GM18499 (cell line): ENCODE measurements around the gene DOCK4.
A peak's percentile ranks its signal among the peaks of the same experiment; 100 is the strongest.
"Not testable (repeated sequence)": the region's sequence is repeated elsewhere in the genome, so short reads cannot be mapped to it uniquely, and the experiment has no call there.

Experiments
- ATAC-seq: cut with Tn5 transposase; IDR thresholded peaks from one replicate; pipeline ENCODE4 v1.9.1; 2021; ENCODE audit warnings: moderate number of reproducible peaks; ENCODE audit not compliant: insufficient read depth, unreplicated experiment

The DOCK4 gene, protein sequence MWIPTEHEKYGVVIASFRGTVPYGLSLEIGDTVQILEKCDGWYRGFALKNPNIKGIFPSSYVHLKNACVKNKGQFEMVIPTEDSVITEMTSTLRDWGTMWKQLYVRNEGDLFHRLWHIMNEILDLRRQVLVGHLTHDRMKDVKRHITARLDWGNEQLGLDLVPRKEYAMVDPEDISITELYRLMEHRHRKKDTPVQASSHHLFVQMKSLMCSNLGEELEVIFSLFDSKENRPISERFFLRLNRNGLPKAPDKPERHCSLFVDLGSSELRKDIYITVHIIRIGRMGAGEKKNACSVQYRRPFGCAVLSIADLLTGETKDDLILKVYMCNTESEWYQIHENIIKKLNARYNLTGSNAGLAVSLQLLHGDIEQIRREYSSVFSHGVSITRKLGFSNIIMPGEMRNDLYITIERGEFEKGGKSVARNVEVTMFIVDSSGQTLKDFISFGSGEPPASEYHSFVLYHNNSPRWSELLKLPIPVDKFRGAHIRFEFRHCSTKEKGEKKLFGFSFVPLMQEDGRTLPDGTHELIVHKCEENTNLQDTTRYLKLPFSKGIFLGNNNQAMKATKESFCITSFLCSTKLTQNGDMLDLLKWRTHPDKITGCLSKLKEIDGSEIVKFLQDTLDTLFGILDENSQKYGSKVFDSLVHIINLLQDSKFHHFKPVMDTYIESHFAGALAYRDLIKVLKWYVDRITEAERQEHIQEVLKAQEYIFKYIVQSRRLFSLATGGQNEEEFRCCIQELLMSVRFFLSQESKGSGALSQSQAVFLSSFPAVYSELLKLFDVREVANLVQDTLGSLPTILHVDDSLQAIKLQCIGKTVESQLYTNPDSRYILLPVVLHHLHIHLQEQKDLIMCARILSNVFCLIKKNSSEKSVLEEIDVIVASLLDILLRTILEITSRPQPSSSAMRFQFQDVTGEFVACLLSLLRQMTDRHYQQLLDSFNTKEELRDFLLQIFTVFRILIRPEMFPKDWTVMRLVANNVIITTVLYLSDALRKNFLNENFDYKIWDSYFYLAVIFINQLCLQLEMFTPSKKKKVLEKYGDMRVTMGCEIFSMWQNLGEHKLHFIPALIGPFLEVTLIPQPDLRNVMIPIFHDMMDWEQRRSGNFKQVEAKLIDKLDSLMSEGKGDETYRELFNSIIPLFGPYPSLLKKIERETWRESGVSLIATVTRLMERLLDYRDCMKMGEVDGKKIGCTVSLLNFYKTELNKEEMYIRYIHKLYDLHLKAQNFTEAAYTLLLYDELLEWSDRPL (N-terminal part only)

GRCh38 chr7:112206238-112206990 is at the start of gene DOCK4, which contains the start of gene ZNF277:
Gene DOCK4, minus strand, starts transcription at chr7:112206399. Its CDS starts 261 bp downstream, at chr7:112206138.
Gene ZNF277, plus strand, starts transcription at chr7:112206695. Its CDS starts 22 bp downstream, at chr7:112206717.
- ATAC-seq: peak; percentile 93

GRCh38 chr7:112255388-112255720 is 49.2 kb upstream of the DOCK4 start:
- no peak for ATAC-seq

DNA sequence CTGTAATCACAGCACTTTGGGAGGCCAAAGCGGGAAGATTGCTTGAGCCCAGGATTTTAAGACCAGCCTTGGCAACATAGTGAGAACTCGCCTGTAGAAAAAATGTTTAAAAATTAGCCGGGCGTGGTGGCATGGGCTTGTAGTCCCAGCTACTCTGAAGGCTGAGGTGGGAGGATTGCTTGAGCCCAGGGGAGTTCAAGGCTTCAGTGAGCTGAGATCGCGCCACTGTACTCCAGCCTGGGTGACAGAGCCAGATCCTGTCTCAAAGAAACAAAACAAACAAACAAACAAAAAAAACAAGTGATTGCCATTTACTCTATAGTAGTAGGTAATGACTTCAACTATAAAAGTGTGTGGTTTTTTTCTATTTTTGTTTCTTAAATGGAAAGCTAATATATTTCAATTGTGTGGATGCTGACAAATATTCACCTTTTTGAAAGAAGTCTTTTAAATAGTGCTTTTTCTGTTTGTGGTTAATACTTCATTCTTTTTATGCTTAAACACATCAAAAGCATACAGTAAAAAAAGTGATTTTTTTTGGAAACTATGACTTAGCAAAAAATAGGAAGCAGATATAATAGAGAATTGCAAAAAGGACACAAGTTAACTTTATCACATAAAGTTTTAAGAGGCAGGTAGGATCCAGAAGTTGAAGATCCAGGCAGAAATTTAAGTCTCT is 48.6 kb upstream of the DOCK4 start:
- ATAC-seq: no peak

DNA sequence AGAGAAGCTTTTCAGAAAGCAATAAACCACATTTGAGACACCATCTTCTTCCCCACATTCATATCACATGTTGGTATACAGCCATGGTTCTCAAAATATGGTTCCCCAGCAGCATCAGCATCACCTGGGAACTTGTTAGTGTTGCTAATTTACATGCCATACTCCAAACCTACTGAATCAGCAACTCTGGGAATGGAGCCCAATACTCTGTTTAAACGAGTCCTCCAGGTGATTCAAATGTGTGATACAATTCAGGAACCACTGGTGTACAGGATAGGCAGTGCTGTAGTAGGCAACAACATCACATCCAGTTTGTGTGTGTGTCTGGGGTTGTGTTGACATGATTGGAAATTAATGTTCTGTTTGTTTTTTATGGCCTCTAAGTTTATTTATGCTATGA is 48.0 kb upstream of the DOCK4 start:
- no peak for ATAC-seq

DNA sequence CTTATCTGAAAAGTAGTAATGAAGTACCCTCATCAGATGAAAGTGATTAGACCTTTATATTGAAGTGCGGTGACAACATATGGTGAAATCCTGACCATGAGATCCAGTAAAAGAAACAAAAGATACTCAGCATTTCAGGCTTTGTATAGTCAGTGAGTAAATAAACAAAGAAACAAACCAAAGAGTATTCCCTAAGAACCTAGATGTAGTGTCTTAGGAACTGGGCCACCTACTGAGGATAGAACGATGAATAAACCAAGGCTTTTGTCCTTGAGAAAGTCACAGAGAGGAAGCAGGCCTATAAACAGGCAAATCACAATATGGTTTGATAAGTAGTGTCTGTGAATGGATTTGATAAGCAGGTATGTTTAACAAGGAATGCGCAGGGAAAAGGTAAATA is 46.5 kb upstream of the DOCK4 start:
- no peak for ATAC-seq

DNA sequence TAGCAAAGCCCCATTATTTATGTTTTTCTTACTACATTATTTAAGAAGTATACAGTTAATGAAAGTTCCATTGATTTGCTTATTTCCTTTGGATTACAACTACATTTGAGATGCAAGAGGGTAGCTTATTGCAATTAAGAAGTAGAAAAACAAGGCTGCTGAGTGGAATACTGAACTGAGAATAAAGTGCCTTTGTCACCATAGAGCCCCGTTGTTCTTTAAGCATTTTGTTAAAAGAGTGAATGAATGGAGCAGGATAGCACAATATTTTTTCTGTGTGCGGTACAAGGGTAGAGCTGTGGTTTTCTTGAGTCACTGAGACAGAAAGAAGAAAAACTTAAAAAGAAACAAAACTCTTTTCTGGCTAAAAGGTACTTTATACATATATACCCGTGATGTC is 45.9 kb upstream of the DOCK4 start:
- ATAC-seq: no peak

DNA sequence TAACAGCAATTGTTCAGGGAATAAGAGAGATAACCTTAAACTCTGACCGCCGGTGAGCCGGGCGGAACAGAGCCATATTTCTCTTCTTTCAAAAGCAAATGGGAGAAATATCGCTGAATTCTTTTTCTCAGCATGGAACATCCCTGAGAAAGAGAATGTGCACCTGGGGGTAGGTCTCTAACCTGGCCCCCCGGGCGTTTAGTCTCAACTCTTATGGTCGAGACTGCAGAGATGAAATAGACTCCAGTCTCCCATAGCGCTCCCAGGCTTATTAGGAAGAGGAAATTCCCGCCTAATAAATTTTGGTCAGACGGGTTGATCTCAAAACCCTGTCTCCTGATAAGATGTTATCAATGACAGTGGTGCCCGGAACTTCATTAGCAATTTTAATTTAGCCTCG is 43.8 kb upstream of the DOCK4 start:
- not testable (repeated sequence) for ATAC-seq

GRCh38 chr7:112248598-112248997 is 42.4 kb upstream of the DOCK4 start:
- no peak for ATAC-seq

DNA sequence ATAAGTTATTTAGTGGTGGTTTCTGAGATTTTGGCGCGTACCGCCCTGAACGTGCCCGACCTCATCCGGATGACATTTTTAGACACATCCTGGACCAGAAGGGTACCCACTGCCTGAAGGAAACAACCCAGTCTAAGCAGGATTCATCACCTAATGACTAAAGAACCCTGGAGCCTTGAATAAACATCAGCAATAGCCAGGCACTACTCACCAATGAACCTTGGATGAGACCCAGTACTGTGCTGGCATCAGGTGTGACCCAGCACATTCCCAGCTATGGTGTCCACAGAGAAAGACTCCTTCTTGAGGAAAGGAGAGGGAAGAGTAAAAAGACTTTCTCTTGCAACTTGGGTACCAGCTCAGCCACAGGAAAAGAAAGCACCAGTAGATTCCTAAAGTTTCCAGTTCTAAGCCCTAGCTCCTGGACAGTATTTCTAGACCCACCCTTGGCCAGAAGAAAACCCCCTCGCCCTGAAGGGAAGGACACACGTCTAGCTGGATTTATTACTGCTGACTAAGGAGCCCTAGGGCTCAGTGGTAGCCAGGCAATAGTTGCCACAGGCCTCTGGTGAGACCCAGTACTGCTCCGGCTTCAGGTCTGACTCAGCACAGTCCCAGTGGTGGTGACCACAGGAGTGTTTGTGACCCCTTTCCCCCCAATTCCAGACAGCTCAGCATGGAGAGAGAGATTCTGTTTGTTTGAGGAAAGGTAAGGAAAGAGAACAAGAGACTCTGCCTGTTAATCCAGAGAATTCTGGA is 32.8 kb upstream of the DOCK4 start:
- ATAC-seq: no peak

GRCh38 chr7:112238330-112238729 is 32.1 kb upstream of the DOCK4 start:
- ATAC-seq: no peak

GRCh38 chr7:112236597-112236996 is 30.4 kb upstream of the DOCK4 start:
- ATAC-seq: no peak

GRCh38 chr7:112234147-112234546 is 27.9 kb upstream of the DOCK4 start:
- no peak for ATAC-seq

DNA sequence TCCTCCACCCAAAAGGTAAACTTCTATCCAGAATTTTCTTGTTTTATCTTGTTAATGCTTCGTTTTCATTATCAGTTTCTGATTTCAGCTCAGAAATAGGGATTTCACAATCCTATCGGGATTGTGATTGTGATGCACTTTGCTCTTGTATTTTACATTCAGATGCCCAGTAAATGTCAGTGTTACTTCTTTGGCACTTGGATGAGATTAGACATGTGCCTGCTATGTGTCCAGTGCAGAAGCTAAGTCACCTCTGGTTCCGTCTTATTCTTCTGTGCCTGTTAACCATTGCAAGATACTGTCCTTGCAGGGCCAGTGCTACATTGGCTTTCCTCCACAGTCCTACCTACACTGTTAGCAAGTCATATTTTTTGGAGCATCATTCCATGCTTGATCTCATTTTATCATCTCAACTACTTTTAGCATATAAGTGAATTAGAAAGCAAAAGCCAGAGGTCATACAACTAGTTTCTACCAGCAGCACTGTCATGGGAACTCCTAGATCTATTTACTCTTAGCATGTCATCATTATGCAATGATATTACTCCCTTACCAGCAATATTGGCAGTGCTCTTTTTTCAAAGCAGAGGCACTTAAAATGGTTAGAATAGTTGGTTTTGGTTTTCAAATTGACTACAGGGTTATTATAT is 27.0 kb upstream of the DOCK4 start:
- no peak for ATAC-seq

DNA sequence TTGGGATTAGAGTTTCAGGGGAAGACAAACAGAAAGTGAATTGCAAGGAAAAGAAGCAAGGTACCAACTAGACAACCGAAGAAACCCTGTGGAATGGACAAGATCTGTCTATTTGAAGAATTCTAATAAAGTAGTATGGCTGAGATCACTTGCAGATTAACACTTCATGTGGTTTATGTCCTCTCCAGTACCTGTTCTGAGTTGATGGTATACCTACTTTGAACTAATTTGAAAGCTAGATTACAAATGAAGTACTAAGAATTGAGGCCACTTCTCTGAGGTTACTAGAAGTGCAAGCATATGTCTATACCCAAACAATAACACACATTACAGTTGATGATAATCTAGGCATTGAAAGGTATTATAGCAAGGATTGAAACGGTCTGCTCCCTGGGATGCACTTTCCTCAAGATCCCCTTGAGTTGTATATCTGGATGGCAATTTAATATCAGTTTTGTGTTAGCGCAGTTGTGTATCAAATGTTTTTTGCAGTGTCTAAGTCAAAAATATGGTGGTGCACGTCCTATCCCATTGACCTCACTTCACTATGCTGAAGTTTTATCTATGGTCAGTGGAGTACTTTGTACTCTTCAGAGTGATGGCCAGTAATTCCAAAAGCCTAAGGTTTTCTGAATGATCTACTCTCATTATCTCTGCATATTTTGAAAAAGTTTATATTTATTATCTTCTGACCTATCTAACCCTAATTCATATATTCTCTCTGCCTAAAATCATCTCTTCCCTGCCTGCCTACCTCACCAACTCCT is 26.2 kb upstream of the DOCK4 start:
- ATAC-seq: no peak

DNA sequence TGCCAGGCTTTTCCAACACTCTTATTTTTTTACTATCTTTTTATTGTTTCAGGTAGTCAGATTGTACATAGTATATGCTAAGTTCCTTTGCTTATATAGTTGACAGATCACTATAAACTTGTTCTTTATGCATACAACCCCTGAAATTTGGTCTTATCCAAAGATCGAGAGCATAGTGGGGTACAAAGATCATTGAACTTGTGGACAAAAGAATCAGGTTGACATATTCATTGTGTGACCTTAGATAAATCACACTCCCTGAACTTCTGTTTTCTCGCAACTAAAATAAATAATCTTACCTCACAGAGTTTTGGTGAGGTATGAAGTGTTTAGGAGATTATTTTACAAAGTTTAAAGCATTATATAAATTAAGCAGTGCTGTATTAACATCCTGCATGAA is 22.4 kb upstream of the DOCK4 start:
- no peak for ATAC-seq

- ATAC-seq: no peak
These were observed 20.6 kb upstream of the DOCK4 start for GRCh38 chr7:112226701-112227276.

- ATAC-seq: no peak
These were observed 18.8 kb upstream of the DOCK4 start for GRCh38 chr7:112225006-112225405.
